ENCODE measurements around the gene ARHGAP5.
A peak's percentile ranks its signal among the peaks of the same experiment; 100 is the strongest.

The ARHGAP5 gene

GRCh38 chr14:32077081-32078022 is at the start of gene ARHGAP5:
TSS of gene ARHGAP5 (plus strand) at chr14:32077304. CDS start at chr14:32090670, 13,366 bp downstream.
- peak; percentile 34 for DNase-seq

GRCh38 chr14:32028599-32028998 is 48.5 kb upstream of the ARHGAP5 start:
- DNase-seq = no peak

- DNase-seq = no peak
Measured at GRCh38 chr14:32033543-32033942, 43.6 kb upstream of the ARHGAP5 start.

GRCh38 chr14:32038876-32039275 is 38.2 kb upstream of the ARHGAP5 start:
- DNase-seq = no peak

- DNase-seq = no peak
Measured at GRCh38 chr14:32039401-32040030, 37.6 kb upstream of the ARHGAP5 start.

GRCh38 chr14:32043624-32044023 is 33.5 kb upstream of the ARHGAP5 start:
- no peak for DNase-seq

- no peak for DNase-seq
Measured at GRCh38 chr14:32044454-32044853, 32.6 kb upstream of the ARHGAP5 start.

GRCh38 chr14:32047791-32048190 is 29.3 kb upstream of the ARHGAP5 start:
- DNase-seq = no peak

- no peak for DNase-seq
Measured at GRCh38 chr14:32049361-32050088, 27.6 kb upstream of the ARHGAP5 start.

GRCh38 chr14:32050878-32051277 is 26.2 kb upstream of the ARHGAP5 start:
- no peak for DNase-seq

- DNase-seq = no peak
Measured at GRCh38 chr14:32054536-32054935, 22.6 kb upstream of the ARHGAP5 start.

- no peak for DNase-seq
Measured at GRCh38 chr14:32055175-32055574, 21.9 kb upstream of the ARHGAP5 start.

GRCh38 chr14:32059702-32060101 is 17.4 kb upstream of the ARHGAP5 start:
- DNase-seq = no peak

- DNase-seq = no peak
Measured at GRCh38 chr14:32064931-32065330, 12.2 kb upstream of the ARHGAP5 start.

GRCh38 chr14:32068708-32069107 is 8.4 kb upstream of the ARHGAP5 start:
- no peak for DNase-seq

- DNase-seq = no peak
Measured at GRCh38 chr14:32070282-32070681, 6.8 kb upstream of the ARHGAP5 start.

- no peak for DNase-seq
Measured at GRCh38 chr14:32072676-32073075, 4.4 kb upstream of the ARHGAP5 start.

- DNase-seq = peak; percentile 84
Measured at GRCh38 chr14:32073537-32074189, 3.4 kb upstream of the ARHGAP5 start.

GRCh38 chr14:32074887-32075572 is 2.1 kb upstream of the ARHGAP5 start:
- DNase-seq = no peak

- no peak for DNase-seq
Measured at GRCh38 chr14:32075672-32076277, 1.3 kb upstream of the ARHGAP5 start.

GRCh38 chr14:32076278-32077080 is 625 bp upstream of the ARHGAP5 start:
- peak; percentile 84 for DNase-seq
